ENCODE data around the gene PA2G4.

GRCh38 chr12:56150563-56150962, 46.2 kb downstream of the PA2G4 start:
- no peak for TF ChIP-seq CTCF (IDR thresholded peaks at IDR 0.05)
- TF ChIP-seq ZFX (IDR thresholded peaks at IDR 0.05; ENCODE audit: borderline replicate concordance): no peak
